Measurements from ENCODE around the gene PRRC2B. TPM values are rescaled to one million over a fixed set of nuclear protein-coding genes. Genes with fewer than 3 reads are reported as not detected.
"Not testable (repeated sequence)": the region's sequence is repeated elsewhere in the genome, so short reads cannot be mapped to it uniquely, and the experiment has no call there.

Gene PRRC2B
- total RNA-seq, 4 donors from 2014 or later, result 73.7 to 171 (median 98.9) TPM

DNA sequence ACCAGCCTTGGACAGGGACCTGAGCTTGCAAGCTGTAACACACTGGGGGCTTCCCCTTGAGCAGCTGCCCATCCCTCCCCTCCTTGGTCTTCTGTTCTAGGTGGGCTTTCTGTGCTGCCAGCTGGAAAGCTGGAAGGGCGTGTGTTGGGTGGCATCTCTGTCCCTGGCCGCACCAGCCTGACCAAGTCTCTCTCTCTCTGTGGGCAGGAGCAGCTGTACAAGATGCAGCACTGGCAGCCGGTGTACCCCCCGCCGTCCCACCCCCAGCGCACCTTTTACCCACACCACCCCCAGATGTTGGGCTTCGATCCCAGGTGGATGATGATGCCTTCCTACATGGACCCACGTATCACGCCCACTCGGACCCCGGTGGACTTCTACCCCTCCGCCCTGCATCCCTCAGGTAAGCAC, 76.7 kb downstream of the PRRC2B start:
- TF ChIP-seq, protein P1, sequence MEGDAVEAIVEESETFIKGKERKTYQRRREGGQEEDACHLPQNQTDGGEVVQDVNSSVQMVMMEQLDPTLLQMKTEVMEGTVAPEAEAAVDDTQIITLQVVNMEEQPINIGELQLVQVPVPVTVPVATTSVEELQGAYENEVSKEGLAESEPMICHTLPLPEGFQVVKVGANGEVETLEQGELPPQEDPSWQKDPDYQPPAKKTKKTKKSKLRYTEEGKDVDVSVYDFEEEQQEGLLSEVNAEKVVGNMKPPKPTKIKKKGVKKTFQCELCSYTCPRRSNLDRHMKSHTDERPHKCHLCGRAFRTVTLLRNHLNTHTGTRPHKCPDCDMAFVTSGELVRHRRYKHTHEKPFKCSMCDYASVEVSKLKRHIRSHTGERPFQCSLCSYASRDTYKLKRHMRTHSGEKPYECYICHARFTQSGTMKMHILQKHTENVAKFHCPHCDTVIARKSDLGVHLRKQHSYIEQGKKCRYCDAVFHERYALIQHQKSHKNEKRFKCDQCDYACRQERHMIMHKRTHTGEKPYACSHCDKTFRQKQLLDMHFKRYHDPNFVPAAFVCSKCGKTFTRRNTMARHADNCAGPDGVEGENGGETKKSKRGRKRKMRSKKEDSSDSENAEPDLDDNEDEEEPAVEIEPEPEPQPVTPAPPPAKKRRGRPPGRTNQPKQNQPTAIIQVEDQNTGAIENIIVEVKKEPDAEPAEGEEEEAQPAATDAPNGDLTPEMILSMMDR (IDR thresholded peaks at IDR 0.05), result no peak
- TF ChIP-seq POLR2AphosphoS5 (IDR thresholded peaks at IDR 0.05) (no peak), EP300 (IDR thresholded peaks at IDR 0.05; ENCODE audit: low read depth) (no peak), POLR2A (IDR thresholded peaks at IDR 0.05) (no peak)

DNA sequence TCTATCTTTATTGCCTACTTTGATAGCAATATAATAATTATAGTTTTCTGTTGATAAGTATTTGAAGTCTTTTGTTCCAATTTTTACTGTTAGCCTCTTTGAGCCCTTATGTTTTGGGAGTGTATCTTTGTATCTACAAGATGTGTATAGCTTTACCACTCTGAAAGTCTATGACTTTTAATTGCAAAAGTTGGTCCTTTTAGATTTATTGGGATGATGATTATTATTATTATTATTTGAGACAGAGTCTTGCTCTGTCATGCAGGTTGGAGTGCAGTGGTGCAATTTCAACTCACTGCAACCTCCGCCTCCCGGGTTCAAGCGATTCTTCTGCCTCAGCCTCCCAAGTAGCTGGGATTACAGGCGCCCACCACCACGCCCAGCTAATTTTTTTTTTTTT, 78.2 kb downstream of the PRRC2B start:
- H3K4me1 ChIP-seq, H3K4me3 ChIP-seq, H3K27me3 ChIP-seq, DNase-seq, H3K9me3 ChIP-seq, H3K27ac ChIP-seq: not testable (repeated sequence)
- H3K36me3 ChIP-seq, result peaks cover 0 to 87% (median 36%) of the 10 kb centered on the region in 4 donors
- intact Hi-C loops (cut with DNase I; ENCODE audit: low total_unique reads), result loop anchor here (10.0 kb wide), 1 partner anchor 127 kb away; no protein-coding TSS in a partner anchor
- 94 to 98% methylated on average over 3 to 5 of the region's 5 CpGs for WGBS, 2 donors (ENCODE audit: low coverage in 1 of 2)
- in situ Hi-C loops (cut with MboI; ENCODE audit: low pct_ligation_motif_present in 1 of 4, low pct_unique_long_range_greater_than_20kb in 1 of 4, low sequenced_read_pairs in 3 of 4), result loop anchor here in 1 of 4 donors (25.0 kb wide), 1 partner anchor 310 kb away; no protein-coding TSS in a partner anchor

More for the DNA sequence above, 76.7 kb downstream of the PRRC2B start:
- Histone ChIP-seq H3K4me1 (no peaks in the 10 kb centered on the region), H3K9me3 (no peaks in the 10 kb centered on the region), H3K36me3 (peaks cover 0 to 84% (median 35%) of the 10 kb centered on the region in 4 donors), H3K4me3 (no peak overlapping the region), H3K27ac (no peak overlapping the region), H3K27me3 (no peaks in the 10 kb centered on the region)
- 98% methylated on average over 12 of the region's 12 CpGs; no CpG with 5 or more reads in 1 of the 2 donors for WGBS, 2 donors (ENCODE audit: low coverage in 1 of 2)
- in situ Hi-C loops (cut with MboI; ENCODE audit: low pct_ligation_motif_present in 1 of 4, low pct_unique_long_range_greater_than_20kb in 1 of 4, low sequenced_read_pairs in 3 of 4) (loop anchor here in 1 of 4 donors (25.0 kb wide), 1 partner anchor 308 kb away; no protein-coding TSS in a partner anchor), intact Hi-C loops (cut with DNase I; ENCODE audit: low total_unique reads) (loop anchor here (10.0 kb wide), 1 partner anchor 126 kb away; no protein-coding TSS in a partner anchor)
- no peak for DNase-seq

DNA sequence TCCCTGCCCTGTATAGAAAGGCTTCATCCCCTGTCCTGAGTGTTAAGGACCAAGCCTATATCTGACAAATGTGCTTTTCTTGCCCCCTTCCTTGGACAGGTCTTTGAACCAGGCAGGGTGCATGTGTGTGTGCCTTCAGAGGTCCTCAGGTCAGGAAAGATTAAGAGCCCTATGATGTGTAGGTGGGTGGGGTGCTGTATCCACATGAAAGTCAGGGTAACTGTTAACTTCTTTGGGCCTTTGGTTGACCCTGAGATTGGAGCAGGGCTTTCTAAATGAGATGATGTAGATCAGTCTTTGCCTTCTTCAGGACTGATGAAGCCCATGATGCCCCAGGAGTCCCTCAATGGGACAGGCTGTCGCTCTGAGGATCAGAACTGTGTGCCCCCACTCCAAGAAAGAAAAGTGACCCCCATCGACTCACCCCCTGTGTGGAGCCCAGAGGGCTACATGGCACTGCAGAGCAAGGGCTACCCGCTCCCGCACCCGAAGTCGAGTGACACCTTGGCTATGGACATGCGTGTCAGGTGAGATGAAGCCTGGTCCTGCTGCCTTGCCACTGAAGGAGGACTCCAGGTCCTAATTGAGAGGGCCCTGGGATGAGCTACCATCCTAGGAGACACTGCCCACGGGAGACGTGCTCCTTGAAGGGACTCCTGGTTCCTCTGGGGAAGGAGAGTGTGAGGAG, 79.5 kb downstream of the PRRC2B start:
- H3K9me3 ChIP-seq, result no peaks in the 10 kb centered on the region
- no peak overlapping the region for H3K27ac ChIP-seq
- WGBS, 2 donors (ENCODE audit: low coverage in 1 of 2), result 60 to 95% methylated on average over 1 to 9 of the region's 9 CpGs
- intact Hi-C loops (cut with DNase I; ENCODE audit: low total_unique reads) (loop anchor here (10.0 kb wide), 1 partner anchor 129 kb away; no protein-coding TSS in a partner anchor), in situ Hi-C loops (cut with MboI; ENCODE audit: low pct_ligation_motif_present in 1 of 4, low pct_unique_long_range_greater_than_20kb in 1 of 4, low sequenced_read_pairs in 3 of 4) (loop anchor here in 1 of 4 donors (25.0 kb wide), 1 partner anchor 311 kb away; no protein-coding TSS in a partner anchor)
- no peaks in the 10 kb centered on the region for H3K4me1 ChIP-seq
- DNase-seq, result no peak
- H3K27me3 ChIP-seq, result no peaks in the 10 kb centered on the region
- H3K36me3 ChIP-seq, result peaks cover 0 to 88% (median 37%) of the 10 kb centered on the region in 4 donors
- no peak overlapping the region for H3K4me3 ChIP-seq
- TF ChIP-seq, protein P1 (IDR thresholded peaks at IDR 0.05), result no peak
- TF ChIP-seq POLR2AphosphoS5 (IDR thresholded peaks at IDR 0.05) (no peak), POLR2A (IDR thresholded peaks at IDR 0.05) (no peak), EP300 (IDR thresholded peaks at IDR 0.05; ENCODE audit: low read depth) (no peak)

DNA sequence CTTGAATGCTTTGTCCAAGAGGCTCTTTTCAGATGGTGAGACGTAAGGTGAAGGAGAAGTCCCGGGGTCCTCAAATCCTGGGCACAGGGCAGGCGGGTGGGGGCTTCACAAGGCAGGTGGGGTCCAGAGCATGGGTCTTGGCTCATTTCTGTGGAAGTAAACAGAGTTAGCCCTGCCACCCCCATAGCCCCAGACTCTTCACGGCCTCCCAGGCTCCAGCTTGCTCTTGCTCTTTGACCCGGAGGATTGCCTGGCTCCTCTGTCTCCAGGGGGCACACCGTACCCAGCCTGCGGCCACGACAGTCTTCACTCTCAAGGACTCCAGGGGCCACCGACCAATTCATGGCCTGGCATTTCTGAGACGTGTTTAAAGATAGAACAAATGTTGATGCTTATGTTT, 80.0 kb downstream of the PRRC2B start:
- in situ Hi-C loops (cut with MboI; ENCODE audit: low pct_ligation_motif_present in 1 of 4, low pct_unique_long_range_greater_than_20kb in 1 of 4, low sequenced_read_pairs in 3 of 4), result loop anchor here in 1 of 4 donors (25.0 kb wide), 1 partner anchor 312 kb away; no protein-coding TSS in a partner anchor
- 85 to 100% methylated on average over 2 to 10 of the region's 10 CpGs for WGBS, 2 donors (ENCODE audit: low coverage in 1 of 2)
- no peaks in the 10 kb centered on the region for H3K9me3 ChIP-seq
- H3K4me3 ChIP-seq, result no peak overlapping the region
- H3K36me3 ChIP-seq, result peaks cover 0 to 87% (median 37%) of the 10 kb centered on the region in 4 donors
- H3K4me1 ChIP-seq, result no peaks in the 10 kb centered on the region
- no peak overlapping the region for H3K27ac ChIP-seq
- no peak for DNase-seq
- H3K27me3 ChIP-seq, result no peaks in the 10 kb centered on the region
- TF ChIP-seq POLR2AphosphoS5 (IDR thresholded peaks at IDR 0.05), result no peak
- TF ChIP-seq, protein P1 (IDR thresholded peaks at IDR 0.05), result no peak
- TF ChIP-seq POLR2A (IDR thresholded peaks at IDR 0.05), result no peak
- TF ChIP-seq EP300 (IDR thresholded peaks at IDR 0.05; ENCODE audit: low read depth), result no peak
- intact Hi-C loops (cut with DNase I; ENCODE audit: low total_unique reads), result loop anchor here (10.0 kb wide), 1 partner anchor 129 kb away; no protein-coding TSS in a partner anchor

Data from transverse colon (tissue), 4 donors.